Mesodermal cell (in vitro differentiated cells): ENCODE data around the gene PPP6R3.
"Not testable (repeated sequence)": the region's sequence is repeated elsewhere in the genome, so short reads cannot be mapped to it uniquely, and the experiment has no call there.

Source experiments
- H3K27ac ChIP-seq: 2 replicates; pipeline ENCODE4 v1.7.0; 2013; ENCODE audit warnings: mild to moderate bottlenecking, low read depth, low read length, moderate library complexity; ENCODE audit not compliant: severe bottlenecking
- H3K36me3 ChIP-seq: 2 replicates; pipeline ENCODE4 v1.7.1; 2013; ENCODE audit warnings: mild to moderate bottlenecking, low read length, moderate library complexity; ENCODE audit not compliant: control insufficient read depth, insufficient read depth
- H3K4me1 ChIP-seq: one replicate; pipeline ENCODE4 v1.7.1; 2013; ENCODE audit warnings: mild to moderate bottlenecking, low read length; ENCODE audit not compliant: insufficient read depth, control insufficient read depth, poor library complexity, severe bottlenecking
- H3K4me3 ChIP-seq: 2 replicates; pipeline ENCODE4 v1.7.0; 2013; ENCODE audit warnings: low read length, control low read depth, mild to moderate bottlenecking; ENCODE audit not compliant: insufficient read depth, poor library complexity, severe bottlenecking; ENCODE audit errors: extremely low read depth
- H3K9me3 ChIP-seq: 2 replicates; pipeline ENCODE4 v1.7.1; 2013; ENCODE audit warnings: mild to moderate bottlenecking, low read length, moderate library complexity; ENCODE audit not compliant: control insufficient read depth
- WGBS, 2 experiments: methylation state at CpG; one replicate each; pipeline ENCODE4 v1.1.5; 2013; ENCODE audit warnings: missing lambda C conversion rate in 2 of 2; ENCODE audit not compliant: insufficient coverage in 2 of 2; 5-methylcytosine and 5-hydroxymethylcytosine counted together

PPP6R3 gene

DNA sequence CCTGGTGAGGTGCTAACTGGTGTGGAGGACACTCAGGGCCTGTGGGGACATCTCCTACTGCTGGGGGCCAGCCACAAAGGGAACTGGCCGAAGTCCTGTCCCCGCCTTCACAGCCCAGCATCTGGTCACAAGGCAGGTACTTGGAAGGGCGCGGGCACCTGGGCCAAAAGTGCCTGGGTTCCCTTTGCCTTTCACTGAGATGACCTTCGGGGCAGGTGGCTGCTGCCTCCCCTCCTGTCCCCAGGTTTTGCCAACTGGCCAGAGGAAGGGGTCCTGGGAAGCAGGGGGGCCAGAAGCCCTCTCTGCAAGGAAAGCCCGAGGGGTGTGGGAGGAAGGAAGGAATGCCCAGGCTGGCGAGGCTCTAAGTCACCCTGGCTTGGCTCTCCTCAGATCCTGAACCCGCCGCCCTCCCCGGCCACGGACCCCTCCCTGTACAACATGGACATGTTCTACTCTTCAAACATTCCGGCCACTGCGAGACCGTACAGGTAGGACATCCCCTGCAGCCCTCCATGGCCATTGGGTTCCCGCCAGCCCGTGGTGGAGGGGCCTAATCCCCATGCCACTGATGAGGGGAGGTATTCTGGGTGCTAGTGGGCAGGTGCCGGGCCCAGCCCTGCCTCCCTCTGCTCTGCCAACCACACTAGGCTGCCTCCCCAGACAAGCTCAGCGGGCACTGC is 14.4 kb upstream of the PPP6R3 start:
- no peaks in the 10 kb centered on the region for H3K9me3 ChIP-seq
- no peak overlapping the region for H3K4me3 ChIP-seq
- no peak overlapping the region for H3K27ac ChIP-seq
- 94 to 97% methylated on average over 12 to 15 of the region's 18 CpGs for WGBS, 2 experiments
- H3K36me3 ChIP-seq, result peaks cover 18% of the 10 kb centered on the region
- peaks cover 6% of the 10 kb centered on the region for H3K4me1 ChIP-seq

DNA sequence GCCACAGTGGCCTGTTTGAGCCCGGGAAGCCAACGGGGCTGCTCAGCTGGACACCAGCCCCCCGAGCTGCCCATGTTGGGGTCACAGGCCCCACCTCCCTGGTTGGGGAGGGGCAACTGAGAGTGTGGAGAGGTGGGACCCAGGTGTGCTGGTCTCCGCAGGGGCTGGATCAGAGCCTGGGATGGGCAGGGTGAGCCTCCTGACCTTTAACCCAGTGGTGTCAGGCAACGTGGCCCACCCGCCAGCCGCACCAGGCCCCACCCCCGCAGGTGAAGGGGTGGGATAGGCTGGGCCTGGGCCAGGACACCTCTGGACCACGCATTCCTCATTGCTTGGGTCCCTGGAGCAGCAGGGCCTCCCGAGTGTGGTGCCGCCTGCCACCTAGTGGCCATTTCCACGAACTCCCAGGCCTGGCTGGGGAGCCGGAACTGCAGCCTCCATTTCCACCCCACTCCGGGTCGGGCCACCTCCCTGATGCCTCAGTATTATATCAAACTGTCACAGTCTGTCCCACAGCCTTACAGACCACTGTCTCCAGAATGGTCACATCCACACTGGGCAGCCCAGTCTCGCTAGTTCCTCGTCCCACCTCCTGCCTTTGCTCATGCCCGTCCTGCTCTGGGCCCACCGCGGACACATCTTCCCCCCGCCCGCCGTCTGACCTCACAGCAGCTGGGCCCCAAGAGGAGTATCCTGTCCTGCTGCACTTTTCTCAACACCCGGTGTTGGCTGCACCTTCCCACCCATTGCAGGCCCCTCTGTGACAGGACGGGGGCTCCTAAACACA is 13.3 kb upstream of the PPP6R3 start:
- Histone ChIP-seq H3K27ac (no peak overlapping the region), H3K4me1 (peaks cover 4% of the 10 kb centered on the region), H3K36me3 (peaks cover 18% of the 10 kb centered on the region), H3K9me3 (no peaks in the 10 kb centered on the region), H3K4me3 (no peak overlapping the region)
- 58 to 63% methylated on average over 22 to 23 of the region's 25 CpGs for WGBS, 2 experiments

DNA sequence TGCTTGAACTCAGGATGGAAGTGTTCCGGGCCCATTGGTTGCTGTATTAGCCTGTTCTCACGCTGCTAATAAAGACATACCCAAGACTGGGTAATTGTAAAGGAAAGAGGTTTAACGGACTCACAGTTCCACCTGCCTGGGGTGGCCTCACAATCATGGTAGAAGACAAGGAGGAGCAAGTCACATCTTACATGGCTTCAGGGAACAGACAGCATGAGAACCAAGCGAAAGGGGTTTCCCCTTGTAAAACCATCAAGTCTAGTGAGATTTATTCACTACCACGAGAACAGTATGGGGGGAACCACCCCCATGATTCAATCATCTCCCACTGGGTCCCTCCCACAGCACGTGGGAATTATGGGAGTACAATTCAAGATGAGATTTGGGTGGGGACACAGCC is 12.6 kb upstream of the PPP6R3 start:
- not testable (repeated sequence) for H3K4me1 ChIP-seq, H3K9me3 ChIP-seq, H3K4me3 ChIP-seq, H3K27ac ChIP-seq
- 83 to 100% methylated on average over 1 to 3 of the region's 6 CpGs for WGBS, 2 experiments
- H3K36me3 ChIP-seq, result peaks cover 18% of the 10 kb centered on the region

- no peak overlapping the region for H3K4me3 ChIP-seq
- 94 to 98% methylated on average over 9 of the region's 25 CpGs for WGBS, 2 experiments
- H3K36me3 ChIP-seq, result peaks cover 18% of the 10 kb centered on the region
- H3K27ac ChIP-seq, result no peak overlapping the region
- no peaks in the 10 kb centered on the region for H3K4me1 ChIP-seq
- no peaks in the 10 kb centered on the region for H3K9me3 ChIP-seq
Observed at GRCh38 chr11:68448604-68449011, 11.9 kb upstream of the PPP6R3 start.

DNA sequence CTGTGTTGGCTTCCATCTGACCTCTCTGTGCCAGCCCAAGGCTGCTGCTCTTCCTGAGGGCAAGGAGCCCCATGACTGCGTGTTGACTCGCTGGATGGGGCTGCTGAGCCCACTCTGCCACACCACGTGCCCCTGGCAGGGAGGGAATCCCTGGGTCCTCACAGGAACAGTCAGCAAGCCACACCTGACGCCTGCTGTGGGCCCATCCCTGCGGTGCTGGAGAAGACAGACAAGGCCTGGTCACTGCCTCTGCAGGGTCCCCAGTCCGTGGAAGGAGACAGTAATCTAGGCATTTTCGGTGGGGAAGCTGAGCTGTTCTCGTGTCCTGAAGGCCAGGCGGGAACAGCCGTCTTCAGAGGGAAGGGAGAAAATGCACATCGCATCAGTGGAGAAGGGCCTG is 10.6 kb upstream of the PPP6R3 start:
- Histone ChIP-seq H3K4me1 (no peaks in the 10 kb centered on the region), H3K36me3 (peaks cover 18% of the 10 kb centered on the region), H3K4me3 (no peak overlapping the region), H3K9me3 (no peaks in the 10 kb centered on the region), H3K27ac (no peak overlapping the region)
- 88 to 98% methylated on average over 10 of the region's 11 CpGs for WGBS, 2 experiments

- WGBS, 2 experiments, result 84 to 89% methylated on average over 6 to 8 of the region's 8 CpGs
- Histone ChIP-seq H3K4me3 (no peak overlapping the region), H3K9me3 (no peaks in the 10 kb centered on the region), H3K27ac (no peak overlapping the region), H3K4me1 (no peaks in the 10 kb centered on the region), H3K36me3 (peaks cover 18% of the 10 kb centered on the region)
Observed at GRCh38 chr11:68450711-68451110, 9.8 kb upstream of the PPP6R3 start.

GRCh38 chr11:68454767-68455166 is 5.8 kb upstream of the PPP6R3 start:
- WGBS, 2 experiments, result 71 to 72% methylated on average over 6 to 8 of the region's 8 CpGs
- Histone ChIP-seq H3K4me3 (no peak overlapping the region), H3K36me3 (peaks cover 1% of the 10 kb centered on the region), H3K27ac (no peak overlapping the region), H3K9me3 (no peaks in the 10 kb centered on the region), H3K4me1 (no peaks in the 10 kb centered on the region)

GRCh38 chr11:68455485-68455884 is 5.1 kb upstream of the PPP6R3 start:
- no peak overlapping the region for H3K4me3 ChIP-seq
- no peaks in the 10 kb centered on the region for H3K36me3 ChIP-seq
- H3K27ac ChIP-seq, result no peak overlapping the region
- H3K9me3 ChIP-seq, result no peaks in the 10 kb centered on the region
- H3K4me1 ChIP-seq, result no peaks in the 10 kb centered on the region
- 93 to 96% methylated on average over 4 to 7 of the region's 8 CpGs for WGBS, 2 experiments

GRCh38 chr11:68457216-68457897 is 3.2 kb upstream of the PPP6R3 start:
- 80 to 86% methylated on average over 5 to 7 of the region's 8 CpGs for WGBS, 2 experiments
- H3K36me3 ChIP-seq, result peaks cover under 1% of the 10 kb centered on the region
- H3K4me3 ChIP-seq, result no peak overlapping the region
- no peak overlapping the region for H3K27ac ChIP-seq
- H3K4me1 ChIP-seq, result peaks cover 6% of the 10 kb centered on the region
- no peaks in the 10 kb centered on the region for H3K9me3 ChIP-seq

- 86 to 89% methylated on average over 5 to 6 of the region's 7 CpGs for WGBS, 2 experiments
- Histone ChIP-seq H3K36me3 (peaks cover 3% of the 10 kb centered on the region), H3K4me3 (no peak overlapping the region), H3K9me3 (no peaks in the 10 kb centered on the region), H3K4me1 (peaks cover 9% of the 10 kb centered on the region), H3K27ac (no peak overlapping the region)
Observed at GRCh38 chr11:68457898-68458249, 2.7 kb upstream of the PPP6R3 start.
